ENCODE results near the gene LETM1. TPM values are rescaled to one million over a fixed set of nuclear protein-coding genes. Genes with fewer than 3 reads are reported as not detected.
"Not testable (repeated sequence)": the region's sequence is repeated elsewhere in the genome, so short reads cannot be mapped to it uniquely, and the experiment has no call there.

Gene LETM1
- total RNA-seq, 1 experiment from 2014 or later: 102 TPM

DNA sequence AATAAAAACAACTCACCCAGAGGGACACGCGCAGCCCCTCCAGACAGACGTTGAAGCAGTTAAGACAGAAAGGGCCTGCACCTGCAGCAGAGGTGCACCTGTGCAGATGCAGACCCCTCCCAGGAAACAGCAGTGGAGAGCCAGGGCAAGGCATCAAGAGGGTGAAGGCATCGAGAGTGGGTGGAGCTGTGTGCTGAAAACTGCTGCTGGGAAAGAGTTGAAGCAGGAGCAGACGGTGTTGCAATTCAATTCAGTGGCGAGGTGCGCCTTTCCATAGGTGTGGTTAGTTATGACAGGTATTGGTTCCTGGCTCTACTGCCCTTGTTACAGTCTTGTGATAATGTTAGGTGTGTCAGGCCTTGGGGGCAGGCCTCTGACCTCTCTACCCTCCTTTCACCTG, 16.7 kb downstream of the LETM1 start:
- BruUV-seq (replicated peaks): no TSS peak
- CTCF ChIA-PET: interaction anchor here (0.5 kb wide), 1 partner anchor 71 kb away, joined by 7 read pairs; no protein-coding TSS in a partner anchor
- H3K9me3 ChIP-seq (ENCODE audit: low read depth, low read length, poor library complexity, severe bottlenecking): no peaks in the 10 kb centered on the region
- POLR2A ChIA-PET (ENCODE audit: low non-redundant PET): no interaction called here
- no peak for DNase-seq (ENCODE audit: low spot score)
- TF ChIP-seq CTCF (conservative IDR thresholded peaks at IDR 0.05; ENCODE audit: low read depth, low read length): no peak
- TF ChIP-seq EZH2 (IDR thresholded peaks at IDR 0.05; ENCODE audit: borderline replicate concordance, low read depth, low read length, poor library complexity, severe bottlenecking): no peak
- H3K36me3 ChIP-seq (ENCODE audit: insufficient read depth, low read length, poor library complexity, severe bottlenecking): peaks cover 77% of the 10 kb centered on the region
- no peaks in the 10 kb centered on the region for H3K27me3 ChIP-seq (replicated peaks; ENCODE audit: insufficient read depth, low read depth, low read length, poor library complexity)
- intact Hi-C loops (cut with micrococcal nuclease; ENCODE audit: unreplicated experiment): no loop called here
- H3K4me3 ChIP-seq (ENCODE audit: low read depth, low read length, poor library complexity, severe bottlenecking): no peak overlapping the region
- H3K4me1 ChIP-seq (ENCODE audit: insufficient read depth, low read length, poor library complexity, severe bottlenecking): no peaks in the 10 kb centered on the region
- H3K27ac ChIP-seq (ENCODE audit: low read depth, low read length, poor library complexity, severe bottlenecking): no peak overlapping the region

DNA sequence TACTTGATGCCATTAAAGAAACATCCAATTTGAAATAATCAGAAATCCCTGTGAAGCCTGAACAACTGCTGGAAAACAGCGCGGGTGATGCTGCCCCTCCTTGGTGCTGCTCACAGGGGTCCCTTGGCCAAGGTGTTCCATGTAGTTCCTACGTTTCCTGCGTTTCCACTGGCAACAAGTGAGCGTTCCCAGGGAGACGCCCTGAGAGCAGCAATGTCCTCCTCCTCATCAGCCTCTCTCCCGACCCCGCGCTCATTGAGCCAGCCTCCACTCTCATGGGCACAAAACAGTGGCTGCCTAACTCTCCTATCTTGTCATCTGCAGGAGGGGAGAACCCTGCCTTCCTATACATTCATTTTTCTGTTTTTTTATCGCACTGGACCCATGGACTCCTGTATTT, 18.9 kb downstream of the LETM1 start:
- Histone ChIP-seq H3K4me1 (ENCODE audit: insufficient read depth, low read length, poor library complexity, severe bottlenecking) (no peaks in the 10 kb centered on the region), H3K27ac (ENCODE audit: low read depth, low read length, poor library complexity, severe bottlenecking) (no peak overlapping the region), H3K9me3 (ENCODE audit: low read depth, low read length, poor library complexity, severe bottlenecking) (no peaks in the 10 kb centered on the region), H3K36me3 (ENCODE audit: insufficient read depth, low read length, poor library complexity, severe bottlenecking) (peaks cover 78% of the 10 kb centered on the region), H3K4me3 (ENCODE audit: low read depth, low read length, poor library complexity, severe bottlenecking) (no peak overlapping the region), H3K27me3 (replicated peaks; ENCODE audit: insufficient read depth, low read depth, low read length, poor library complexity) (no peaks in the 10 kb centered on the region)
- POLR2A ChIA-PET (ENCODE audit: low non-redundant PET): no interaction called here
- intact Hi-C loops (cut with micrococcal nuclease; ENCODE audit: unreplicated experiment): no loop called here
- BruUV-seq (replicated peaks): no TSS peak
- no peak for TF ChIP-seq CTCF (conservative IDR thresholded peaks at IDR 0.05; ENCODE audit: low read depth, low read length)
- TF ChIP-seq EZH2 (IDR thresholded peaks at IDR 0.05; ENCODE audit: borderline replicate concordance, low read depth, low read length, poor library complexity, severe bottlenecking): no peak
- no peak for DNase-seq (ENCODE audit: low spot score)
- CTCF ChIA-PET: no interaction called here

DNA sequence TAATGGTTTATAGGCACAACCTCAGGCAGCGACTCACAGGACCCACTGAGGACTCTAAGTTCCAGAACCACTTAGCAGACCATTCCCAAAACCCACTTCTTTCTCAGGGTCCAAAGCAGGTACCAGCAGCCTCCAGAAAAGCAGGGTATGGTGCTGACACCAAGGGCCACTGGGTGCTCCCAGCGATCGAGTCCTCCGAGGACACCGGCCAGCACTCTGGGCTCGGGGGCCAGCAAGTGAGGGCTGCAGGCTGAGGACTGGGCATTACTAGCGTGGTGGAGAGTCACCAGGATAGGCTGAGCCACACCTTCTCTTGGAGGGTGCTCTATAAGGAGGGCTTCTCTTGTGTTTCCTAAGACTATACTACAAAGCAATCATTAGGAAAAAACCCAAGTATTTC, 19.3 kb downstream of the LETM1 start:
- TF ChIP-seq EZH2 (IDR thresholded peaks at IDR 0.05; ENCODE audit: borderline replicate concordance, low read depth, low read length, poor library complexity, severe bottlenecking) (no peak), CTCF (conservative IDR thresholded peaks at IDR 0.05; ENCODE audit: low read depth, low read length) (no peak)
- Histone ChIP-seq H3K27ac (ENCODE audit: low read depth, low read length, poor library complexity, severe bottlenecking) (no peak overlapping the region), H3K4me3 (ENCODE audit: low read depth, low read length, poor library complexity, severe bottlenecking) (no peak overlapping the region), H3K27me3 (replicated peaks; ENCODE audit: insufficient read depth, low read depth, low read length, poor library complexity) (no peaks in the 10 kb centered on the region), H3K4me1 (ENCODE audit: insufficient read depth, low read length, poor library complexity, severe bottlenecking) (no peaks in the 10 kb centered on the region), H3K9me3 (ENCODE audit: low read depth, low read length, poor library complexity, severe bottlenecking) (no peaks in the 10 kb centered on the region), H3K36me3 (ENCODE audit: insufficient read depth, low read length, poor library complexity, severe bottlenecking) (peaks cover 77% of the 10 kb centered on the region)
- CTCF ChIA-PET: no interaction called here
- POLR2A ChIA-PET (ENCODE audit: low non-redundant PET): no interaction called here
- intact Hi-C loops (cut with micrococcal nuclease; ENCODE audit: unreplicated experiment): no loop called here
- BruUV-seq (replicated peaks): no TSS peak
- no peak for DNase-seq (ENCODE audit: low spot score)

DNA sequence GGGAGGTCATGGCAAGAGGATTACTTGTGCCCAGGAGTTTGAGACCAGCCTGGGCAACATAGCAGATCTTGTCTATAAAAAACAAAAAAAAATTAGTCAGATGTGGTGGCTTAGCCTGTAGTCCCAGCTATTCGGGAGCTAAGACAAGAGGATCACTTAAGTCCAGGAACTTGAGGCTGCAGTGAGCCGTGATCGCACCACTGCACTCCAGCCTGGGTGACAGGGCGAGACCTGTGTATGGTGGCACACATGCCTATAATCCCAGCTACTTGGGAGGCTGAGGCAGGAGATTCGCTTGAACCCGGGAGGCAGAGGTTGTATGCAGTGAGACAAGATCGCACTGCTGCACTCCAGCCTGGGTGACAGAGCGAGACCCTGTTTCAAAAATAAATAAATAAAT, 20.1 kb downstream of the LETM1 start:
- peaks cover 72% of the 10 kb centered on the region for H3K36me3 ChIP-seq (ENCODE audit: insufficient read depth, low read length, poor library complexity, severe bottlenecking)
- POLR2A ChIA-PET (ENCODE audit: low non-redundant PET); BruUV-seq (replicated peaks); CTCF ChIA-PET; DNase-seq (ENCODE audit: low spot score); H3K9me3 ChIP-seq (ENCODE audit: low read depth, low read length, poor library complexity, severe bottlenecking); H3K27me3 ChIP-seq (replicated peaks; ENCODE audit: insufficient read depth, low read depth, low read length, poor library complexity); H3K4me1 ChIP-seq (ENCODE audit: insufficient read depth, low read length, poor library complexity, severe bottlenecking); H3K4me3 ChIP-seq (ENCODE audit: low read depth, low read length, poor library complexity, severe bottlenecking); intact Hi-C loops (cut with micrococcal nuclease; ENCODE audit: unreplicated experiment); H3K27ac ChIP-seq (ENCODE audit: low read depth, low read length, poor library complexity, severe bottlenecking): not testable (repeated sequence)

Measured in A673 (cell line).